ENCODE data around the gene CDH4.

CDH4 gene

DNA sequence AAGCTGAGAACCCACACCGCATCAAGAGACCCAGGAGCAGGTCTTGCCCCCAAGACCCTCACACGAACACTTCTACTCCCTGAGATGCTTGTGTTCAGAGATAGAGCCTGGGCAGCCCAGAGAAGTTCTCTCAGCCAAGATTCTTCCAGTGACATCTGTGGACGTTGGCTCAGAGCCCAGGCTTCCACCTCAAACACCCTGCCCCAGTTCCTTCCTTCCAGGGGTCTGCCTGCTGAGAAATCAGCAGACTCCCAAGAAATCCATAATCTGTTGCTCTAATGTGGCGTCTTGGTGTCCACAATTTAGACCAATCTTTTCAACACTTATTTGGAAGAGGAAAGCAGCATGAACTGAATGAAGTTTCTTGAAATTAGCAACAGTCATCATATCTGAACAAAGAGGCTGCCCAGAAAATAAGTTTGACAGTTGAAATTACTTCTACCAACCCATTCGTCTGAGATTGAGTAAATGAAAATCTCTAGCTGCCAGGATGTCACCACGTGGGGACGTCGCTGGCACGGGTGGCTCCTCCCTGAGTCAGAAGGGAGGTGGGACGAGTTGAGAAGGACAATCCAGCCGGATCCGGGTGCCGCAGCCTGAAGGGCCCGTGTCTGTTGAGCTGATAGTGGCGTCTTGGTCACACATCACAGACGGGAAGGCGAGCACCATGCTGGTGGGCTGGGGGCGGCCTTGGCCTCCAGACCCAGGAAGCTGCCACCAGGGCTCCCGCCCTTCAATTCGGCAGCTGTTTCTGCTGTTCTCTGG lies 412.7 kb downstream of the CDH4 start:
- DNase-seq: no peak

GRCh38 chr20:61665528-61666470 lies 413.7 kb downstream of the CDH4 start:
- DNase-seq: no peak

DNA sequence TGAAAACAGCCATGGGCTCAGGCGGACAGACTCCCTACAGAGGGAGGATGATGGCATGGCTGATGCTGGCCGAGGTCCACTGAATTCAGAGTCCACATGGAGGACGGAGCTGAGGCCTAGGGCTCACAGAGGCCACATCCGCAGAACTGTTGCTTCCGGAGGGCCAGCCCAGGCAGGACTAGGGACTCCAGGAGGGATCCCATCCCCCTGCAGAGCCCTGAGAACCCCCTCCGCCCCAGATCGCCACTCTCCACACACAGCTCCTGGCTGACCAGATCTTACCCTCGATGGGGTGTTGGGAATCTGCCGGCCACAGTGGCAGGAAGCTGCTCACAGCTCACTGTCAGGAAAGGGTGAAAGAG lies 414.4 kb downstream of the CDH4 start:
- no peak for DNase-seq

- DNase-seq: no peak
These were observed 415.2 kb downstream of the CDH4 start for GRCh38 chr20:61667056-61667792.

DNA sequence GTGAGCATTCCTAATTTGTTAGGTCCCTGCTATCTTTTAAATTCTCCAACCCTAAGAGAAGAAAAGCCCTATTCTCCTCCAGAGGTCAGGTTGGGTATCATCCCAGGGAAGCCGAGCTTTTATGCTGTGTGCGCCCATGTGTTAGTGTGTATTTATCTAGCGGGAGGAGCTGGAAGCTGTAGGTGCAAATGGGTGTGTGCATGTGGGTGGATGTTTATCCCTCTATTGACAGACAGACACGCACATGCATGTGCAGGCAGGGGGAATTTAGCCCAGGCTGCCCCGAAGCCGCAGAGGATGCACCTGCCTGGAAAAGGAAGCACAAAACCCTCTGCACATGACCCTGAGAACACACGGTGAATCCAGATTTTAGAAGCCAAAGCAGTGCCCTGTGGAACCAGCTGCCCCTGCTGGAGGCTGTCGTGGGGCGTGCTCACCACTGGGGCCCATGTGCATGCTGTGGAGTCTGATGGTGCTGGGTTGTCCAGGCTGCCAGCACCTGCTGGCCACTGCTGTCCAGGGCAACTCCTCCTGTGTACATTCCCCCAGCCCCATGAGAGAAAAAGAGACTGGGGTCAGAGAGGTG lies 416.1 kb downstream of the CDH4 start:
- no peak for DNase-seq

GRCh38 chr20:61668771-61669503 lies 416.9 kb downstream of the CDH4 start:
- no peak for DNase-seq

GRCh38 chr20:61670274-61670673 lies 418.2 kb downstream of the CDH4 start:
- no peak for DNase-seq

- no peak for DNase-seq
These were observed 419.5 kb downstream of the CDH4 start for GRCh38 chr20:61671559-61671958.

DNA sequence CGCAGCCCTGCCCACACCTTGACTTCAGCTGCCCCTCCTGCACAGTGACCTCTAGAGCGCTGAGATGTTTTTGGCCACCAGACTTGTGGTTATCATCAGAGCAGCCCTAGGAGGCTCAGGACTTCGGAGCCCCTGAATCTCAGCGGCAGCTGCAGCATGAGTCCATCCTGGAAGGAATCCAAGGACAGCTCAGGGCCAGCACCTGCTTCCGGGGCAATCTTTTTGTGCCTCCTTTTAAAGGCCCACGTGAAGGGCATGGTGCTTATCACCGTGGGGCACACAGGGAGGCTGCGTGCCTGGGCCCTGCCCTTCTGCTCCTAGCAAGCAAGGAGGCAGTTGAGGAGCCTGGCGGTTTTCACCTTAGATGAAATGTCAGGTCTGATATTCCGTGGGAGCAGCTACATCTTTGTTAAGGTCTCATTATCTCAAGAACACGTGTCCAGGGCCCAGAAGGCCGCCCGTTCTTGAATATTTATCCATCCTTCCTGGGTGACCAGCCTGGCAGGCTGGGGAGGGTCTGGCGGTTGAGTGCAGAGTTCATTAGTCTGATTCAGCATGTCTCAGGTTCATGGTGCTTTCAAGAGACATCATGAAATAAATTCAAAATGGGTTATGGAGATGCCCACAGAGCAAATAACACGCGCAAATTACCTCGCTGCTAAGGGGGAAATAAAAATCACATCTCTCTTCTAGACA lies 421.2 kb downstream of the CDH4 start:
- DNase-seq: no peak

DNA sequence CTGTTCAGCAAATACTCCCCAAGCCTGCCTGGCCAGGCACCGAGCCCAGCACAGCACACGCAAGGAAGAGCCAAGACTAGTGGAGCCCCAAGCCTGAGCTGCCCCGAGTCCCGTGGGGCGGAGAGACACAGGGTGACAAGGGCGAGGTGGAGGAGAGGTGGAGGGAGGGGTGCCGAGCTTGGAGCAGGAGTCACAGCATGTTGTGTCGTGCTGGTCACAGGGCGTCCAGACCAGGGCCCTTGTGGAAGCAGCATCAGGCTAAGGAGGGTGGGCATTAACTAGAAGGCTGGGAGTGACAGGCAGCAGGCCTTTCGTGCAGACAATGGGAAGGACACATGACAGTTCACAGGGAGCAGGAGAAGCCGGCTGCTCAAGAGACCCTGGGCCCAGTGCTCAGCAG lies 422.1 kb downstream of the CDH4 start:
- no peak for DNase-seq

DNA sequence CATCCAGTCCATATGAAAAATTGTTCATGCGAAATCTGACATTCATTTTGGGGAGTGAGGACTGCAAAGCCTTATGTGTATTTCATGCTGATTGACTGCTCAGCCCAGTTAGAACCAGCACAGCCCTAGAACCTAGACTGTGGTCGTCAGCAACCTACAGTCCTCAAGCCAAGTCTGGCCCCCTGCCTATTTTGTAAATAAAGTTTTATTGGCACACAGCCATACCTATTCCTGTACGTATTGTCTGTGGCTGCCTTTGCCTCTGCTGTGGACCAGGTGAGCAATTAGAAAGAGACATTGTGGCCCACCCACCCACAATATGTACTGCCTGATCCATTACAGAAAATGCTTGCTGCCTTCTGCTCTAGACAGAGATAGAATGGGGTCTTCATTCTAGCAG lies 422.6 kb downstream of the CDH4 start:
- no peak for DNase-seq

GRCh38 chr20:61677928-61678327 lies 425.9 kb downstream of the CDH4 start:
- DNase-seq: no peak

DNA sequence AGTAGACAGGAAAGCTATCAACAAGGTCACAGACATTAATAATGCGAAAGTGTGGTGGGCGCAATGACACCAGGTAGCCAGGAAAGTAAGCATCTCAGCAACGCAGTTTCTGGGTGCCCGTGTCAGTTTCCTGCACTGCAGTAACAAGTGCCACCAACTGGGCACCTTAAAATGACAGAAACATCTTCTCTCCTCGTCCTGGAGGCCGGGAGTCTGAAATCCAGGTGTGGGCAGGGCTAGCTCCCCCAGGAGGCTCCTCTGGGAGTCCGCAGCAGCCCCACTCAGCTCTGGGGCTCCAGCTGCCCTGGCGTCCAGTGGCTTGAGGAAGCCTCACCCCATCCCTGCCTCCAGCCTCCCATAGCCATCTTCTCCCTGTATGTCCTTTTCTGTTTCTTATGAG lies 426.4 kb downstream of the CDH4 start:
- DNase-seq: no peak

- no peak for DNase-seq
These were observed 427.4 kb downstream of the CDH4 start for GRCh38 chr20:61679473-61679872.

DNA sequence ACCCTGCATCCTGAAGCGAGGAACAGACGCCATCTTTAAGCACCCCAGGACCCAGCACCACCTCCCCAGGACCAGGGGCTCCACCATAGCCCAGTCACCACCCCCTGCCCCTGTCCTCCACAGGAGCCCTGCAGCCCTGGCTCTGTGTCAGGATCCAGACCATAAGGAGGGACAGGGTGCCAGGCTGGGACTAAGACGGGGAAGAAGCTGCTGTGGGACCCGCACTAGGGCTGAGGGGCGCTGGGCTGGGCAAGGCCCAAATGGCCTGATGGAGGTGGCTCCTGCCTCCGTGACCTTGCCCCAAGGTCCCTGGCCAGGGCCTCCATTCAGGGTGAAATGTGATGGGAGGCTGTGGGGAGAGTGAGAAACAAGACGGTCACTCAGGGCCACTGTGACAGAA lies 428.0 kb downstream of the CDH4 start:
- DNase-seq: no peak

DNA sequence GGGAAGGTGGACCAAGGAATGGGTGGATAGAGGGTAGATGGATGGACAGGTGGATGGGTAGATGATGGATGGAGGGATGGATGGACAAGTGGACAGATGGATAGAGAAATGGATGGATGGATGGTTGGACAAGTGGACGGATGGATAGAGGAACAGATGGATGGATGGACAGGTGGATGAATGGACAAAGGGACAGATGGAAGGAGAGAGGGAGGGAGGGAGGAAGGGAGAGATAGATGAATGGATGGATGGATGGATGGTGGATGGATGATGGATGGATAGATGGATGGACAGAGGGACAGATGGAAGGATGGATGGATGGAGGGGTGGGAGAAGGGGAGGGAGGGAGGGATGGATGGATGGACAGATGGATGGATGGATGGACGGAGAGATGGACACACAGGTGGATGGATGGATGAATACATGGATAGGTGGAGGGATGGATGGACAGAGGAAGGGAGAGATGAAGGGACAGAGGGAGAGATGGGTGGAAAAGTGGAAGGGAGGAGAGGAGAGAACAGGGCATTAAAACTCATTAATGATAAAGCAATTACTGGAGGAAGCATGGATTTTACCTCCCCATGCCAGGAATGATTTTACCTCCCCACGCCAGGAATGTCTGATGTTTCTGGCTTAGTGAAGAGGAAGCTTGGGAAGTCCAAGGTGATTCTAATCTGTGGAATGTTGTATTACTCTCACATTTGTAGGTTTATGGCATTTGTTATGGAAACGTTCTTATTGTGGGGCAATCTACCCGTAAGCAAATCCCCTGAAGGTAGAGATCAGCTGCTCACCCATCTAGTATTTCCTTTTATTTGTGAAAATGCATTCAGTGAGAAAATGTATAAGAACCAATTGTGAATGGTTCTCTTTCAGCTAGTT lies 430.3 kb downstream of the CDH4 start:
- no peak for DNase-seq

DNA sequence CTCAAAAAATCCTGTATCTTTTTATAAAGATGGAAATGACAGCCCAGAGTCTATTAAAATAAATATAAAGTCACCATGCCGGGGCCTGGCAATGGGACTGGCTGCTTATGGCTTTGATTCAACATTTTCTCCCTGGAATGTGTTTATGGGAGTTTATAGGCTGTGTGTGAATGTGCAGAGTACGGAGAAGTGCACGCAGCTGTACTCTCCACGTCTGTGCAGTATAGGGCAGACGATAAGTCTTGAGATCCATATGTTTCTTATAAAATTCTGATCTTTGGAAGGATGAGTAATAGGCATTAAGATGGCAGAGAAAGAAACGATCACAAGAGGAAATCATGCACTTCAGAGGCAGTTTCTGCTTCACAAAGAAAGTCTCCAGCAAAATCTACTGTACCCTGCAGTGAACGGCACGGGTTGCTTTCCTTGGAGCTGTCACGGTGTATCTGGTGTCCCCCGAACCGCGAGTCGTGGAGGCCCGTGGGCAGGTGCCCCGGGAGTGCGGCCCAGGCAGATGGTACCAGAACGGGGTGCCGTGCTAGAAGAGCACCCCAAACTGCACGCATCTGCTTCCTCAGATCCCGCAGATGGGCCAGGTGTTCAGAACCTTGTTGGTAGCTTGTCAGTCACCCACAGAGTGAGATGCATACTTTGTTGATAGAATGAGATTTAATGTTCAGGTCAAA lies 431.1 kb downstream of the CDH4 start:
- no peak for DNase-seq

GRCh38 chr20:61683721-61684120 lies 431.7 kb downstream of the CDH4 start:
- no peak for DNase-seq

DNA sequence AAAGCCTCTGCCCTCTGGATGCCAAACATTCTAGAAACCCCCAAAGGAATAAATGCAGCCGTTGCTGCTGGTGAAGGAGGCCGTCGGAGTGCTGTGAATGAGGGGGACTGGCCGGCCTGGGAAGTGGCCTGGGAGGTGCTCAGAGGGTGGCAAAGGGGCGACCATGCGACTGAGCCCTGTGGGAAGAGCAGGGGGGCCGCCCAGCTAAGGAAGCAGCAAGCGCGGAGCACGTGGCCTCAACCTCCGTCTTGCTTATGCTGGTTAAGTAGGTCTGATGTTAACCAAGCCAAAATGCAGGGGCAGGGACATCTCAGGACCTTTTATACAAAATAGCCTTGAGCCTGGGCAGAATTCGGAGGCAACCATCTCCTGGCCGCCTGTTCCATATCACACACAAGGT lies 432.1 kb downstream of the CDH4 start:
- DNase-seq: no peak

GRCh38 chr20:61684583-61685235 lies 432.6 kb downstream of the CDH4 start:
- DNase-seq: no peak

Measured in activated naive CD4-positive, alpha-beta T cell treated with Interleukin-2 at 50 U/mL for 16 hours (primary cell).